ENCODE measurements around the gene PCDHGA9. TPM values are rescaled to one million over a fixed set of nuclear protein-coding genes. Genes with fewer than 3 reads are reported as not detected.
"Not testable (repeated sequence)": the region's sequence is repeated elsewhere in the genome, so short reads cannot be mapped to it uniquely, and the experiment has no call there.

PCDHGA9 gene
- total RNA-seq, 3 donors from 2014 or later (not counting 1 experiment from before 2014, with no cell fraction given), result 0.61 to 1.7 (median 1.0) TPM

GRCh38 chr5:141430332-141431113 is 27.9 kb downstream of the PCDHGA9 start, which contains the start of gene PCDHGA12:
Gene PCDHGA12 (plus strand): TSS chr5:141430507. CDS start chr5:141430760, 253 bp downstream.
- ATAC-seq, result peak; percentile 54 to 64 (median 60)
- Histone ChIP-seq H3K27ac (ENCODE audit: low read length) (no peak within 1 kb of the TSS), H3K27me3 (ENCODE audit: control insufficient read depth, insufficient read depth, low read length) (peaks cover 66% of the 10 kb centered on the region), H3K4me3 (ENCODE audit: low read length) (peak within 1 kb of the TSS; percentile 7), H3K4me1 (ENCODE audit: control insufficient read depth, insufficient read depth, low read length) (peaks cover 15% of the 10 kb centered on the region), H3K9me3 (ENCODE audit: control insufficient read depth, insufficient read depth, low read length) (peaks cover 24% of the 10 kb centered on the region), H3K36me3 (ENCODE audit: control insufficient read depth, insufficient read depth, low read length) (no peaks in the 10 kb centered on the region)
- Mint-ChIP-seq H3K27me3 (ENCODE audit: low read depth in 2 of 2) (peaks cover 34 to 43% of the 10 kb centered on the region in 2 donors), H3K4me1 (peaks cover 8 to 16% of the 10 kb centered on the region in 2 donors), H3K27ac (peak within 1 kb of the TSS in 1 of 2 donors; percentile 54), H3K4me3 (peak within 1 kb of the TSS; percentile 68), H3K36me3 (peaks cover 9% of the 10 kb centered on the region), H3K9me3 (peaks cover 3 to 14% of the 10 kb centered on the region in 2 donors)
- DNase-seq, result no peak
- intact Hi-C loops (cut with micrococcal nuclease), result no loop called here
- 19% methylated on average over 33 of the region's 33 CpGs for WGBS (ENCODE audit: insufficient coverage)
- peak; percentile 8 for TF ChIP-seq CTCF (IDR thresholded peaks at IDR 0.05)

GRCh38 chr5:141431286-141431685 is 28.7 kb downstream of the PCDHGA9 start:
- no peak for TF ChIP-seq CTCF (IDR thresholded peaks at IDR 0.05)
- Histone ChIP-seq H3K27ac (ENCODE audit: low read length) (no peak overlapping the region), H3K36me3 (ENCODE audit: control insufficient read depth, insufficient read depth, low read length) (no peaks in the 10 kb centered on the region), H3K4me3 (ENCODE audit: low read length) (peak overlapping the region; percentile 7), H3K27me3 (ENCODE audit: control insufficient read depth, insufficient read depth, low read length) (peaks cover 62% of the 10 kb centered on the region), H3K4me1 (ENCODE audit: control insufficient read depth, insufficient read depth, low read length) (peaks cover 15% of the 10 kb centered on the region), H3K9me3 (ENCODE audit: control insufficient read depth, insufficient read depth, low read length) (peaks cover 24% of the 10 kb centered on the region)
- Mint-ChIP-seq H3K4me1 (peaks cover 8 to 16% of the 10 kb centered on the region in 2 donors), H3K27me3 (ENCODE audit: low read depth in 2 of 2) (peaks cover 34 to 40% of the 10 kb centered on the region in 2 donors), H3K9me3 (peaks cover 3 to 14% of the 10 kb centered on the region in 2 donors), H3K4me3 (peak overlapping the region; percentile 47), H3K36me3 (peaks cover 9% of the 10 kb centered on the region), H3K27ac (no peak overlapping the region)
- DNase-seq (no peak), ATAC-seq (peak in 2 of 3 donors; percentile 24 to 48)
- intact Hi-C loops (cut with micrococcal nuclease), result no loop called here
- 19% methylated on average over 37 of the region's 37 CpGs for WGBS (ENCODE audit: insufficient coverage)

- WGBS (ENCODE audit: insufficient coverage), result 39% methylated on average over 31 of the region's 38 CpGs
- Mint-ChIP-seq H3K4me1 (peaks cover 8 to 16% of the 10 kb centered on the region in 2 donors), H3K27me3 (ENCODE audit: low read depth in 2 of 2) (peaks cover 34 to 44% of the 10 kb centered on the region in 2 donors), H3K9me3 (peaks cover 3 to 14% of the 10 kb centered on the region in 2 donors)
- H3K27ac ChIP-seq (ENCODE audit: low read length); H3K27ac Mint-ChIP-seq; H3K36me3 Mint-ChIP-seq; H3K4me3 ChIP-seq (ENCODE audit: low read length); H3K4me3 Mint-ChIP-seq; intact Hi-C loops (cut with micrococcal nuclease); ATAC-seq; H3K36me3 ChIP-seq (ENCODE audit: control insufficient read depth, insufficient read depth, low read length); DNase-seq: not testable (repeated sequence)
- peaks cover 24% of the 10 kb centered on the region for H3K9me3 ChIP-seq (ENCODE audit: control insufficient read depth, insufficient read depth, low read length)
- H3K4me1 ChIP-seq (ENCODE audit: control insufficient read depth, insufficient read depth, low read length), result peaks cover 15% of the 10 kb centered on the region
- peaks cover 62% of the 10 kb centered on the region for H3K27me3 ChIP-seq (ENCODE audit: control insufficient read depth, insufficient read depth, low read length)
Observed at GRCh38 chr5:141432308-141432707, 29.7 kb downstream of the PCDHGA9 start.

GRCh38 chr5:141432726-141433125 is 30.1 kb downstream of the PCDHGA9 start:
- WGBS (ENCODE audit: insufficient coverage), result 38% methylated on average over 28 of the region's 29 CpGs
- H3K27ac Mint-ChIP-seq; H3K36me3 ChIP-seq (ENCODE audit: control insufficient read depth, insufficient read depth, low read length); intact Hi-C loops (cut with micrococcal nuclease); H3K27ac ChIP-seq (ENCODE audit: low read length); ATAC-seq; H3K4me3 ChIP-seq (ENCODE audit: low read length); DNase-seq; H3K36me3 Mint-ChIP-seq; H3K4me3 Mint-ChIP-seq: not testable (repeated sequence)
- Mint-ChIP-seq H3K9me3 (peaks cover 3 to 14% of the 10 kb centered on the region in 2 donors), H3K27me3 (ENCODE audit: low read depth in 2 of 2) (peaks cover 34 to 44% of the 10 kb centered on the region in 2 donors), H3K4me1 (peaks cover 8 to 16% of the 10 kb centered on the region in 2 donors)
- peaks cover 59% of the 10 kb centered on the region for H3K27me3 ChIP-seq (ENCODE audit: control insufficient read depth, insufficient read depth, low read length)
- peaks cover 15% of the 10 kb centered on the region for H3K4me1 ChIP-seq (ENCODE audit: control insufficient read depth, insufficient read depth, low read length)
- H3K9me3 ChIP-seq (ENCODE audit: control insufficient read depth, insufficient read depth, low read length), result peaks cover 24% of the 10 kb centered on the region
